Fibroblast of peridontal ligament (primary cell): Measurements from ENCODE around the gene PPFIBP1.
A peak's percentile ranks its signal among the peaks of the same experiment; 100 is the strongest.
"Not testable (repeated sequence)": the region's sequence is repeated elsewhere in the genome, so short reads cannot be mapped to it uniquely, and the experiment has no call there.

ENCODE experiments used
- DNase-seq: peaks from one replicate; pipeline ENCODE4 v3.0.0-alpha.2; 2010; ENCODE audit errors: extremely low read depth

Gene PPFIBP1

DNA sequence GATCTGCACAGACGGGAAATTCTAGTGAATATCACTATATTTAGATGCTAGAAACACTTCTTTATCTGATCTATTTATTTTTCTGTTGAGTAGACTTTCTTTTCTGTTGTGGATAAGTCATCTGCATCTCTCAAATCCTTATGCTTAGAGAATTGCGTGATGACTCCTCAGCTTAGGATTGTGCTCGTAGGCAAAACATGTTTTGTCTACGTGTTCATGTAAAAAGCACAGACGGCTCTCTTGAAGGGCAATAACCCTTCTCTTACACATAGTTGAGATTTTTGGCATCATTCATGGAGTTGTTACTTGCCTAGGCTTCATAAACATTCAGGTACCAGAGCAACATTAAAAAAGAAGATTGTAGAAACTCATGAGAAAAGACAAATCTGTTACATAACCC is 18.6 kb downstream of the PPFIBP1 start:
- DNase-seq = peak; percentile 93

DNA sequence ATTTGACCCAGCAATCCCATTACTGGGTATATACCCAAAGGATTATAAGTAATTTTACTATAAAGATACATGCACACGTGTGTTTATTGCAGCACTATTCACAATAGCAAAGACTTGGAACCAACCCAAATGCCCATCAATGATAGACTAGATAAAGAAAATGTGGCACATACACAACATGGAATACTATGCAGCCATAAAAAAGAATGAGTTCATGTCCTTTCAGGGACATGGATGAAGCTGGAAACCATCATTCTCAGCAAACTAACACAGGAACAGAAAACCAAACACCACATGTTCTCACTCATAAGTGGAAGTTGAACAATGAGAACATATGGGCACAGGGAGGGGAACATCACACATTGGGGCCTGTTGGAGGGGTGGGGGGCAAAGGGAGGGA is 20.9 kb downstream of the PPFIBP1 start:
- not testable (repeated sequence) for DNase-seq

DNA sequence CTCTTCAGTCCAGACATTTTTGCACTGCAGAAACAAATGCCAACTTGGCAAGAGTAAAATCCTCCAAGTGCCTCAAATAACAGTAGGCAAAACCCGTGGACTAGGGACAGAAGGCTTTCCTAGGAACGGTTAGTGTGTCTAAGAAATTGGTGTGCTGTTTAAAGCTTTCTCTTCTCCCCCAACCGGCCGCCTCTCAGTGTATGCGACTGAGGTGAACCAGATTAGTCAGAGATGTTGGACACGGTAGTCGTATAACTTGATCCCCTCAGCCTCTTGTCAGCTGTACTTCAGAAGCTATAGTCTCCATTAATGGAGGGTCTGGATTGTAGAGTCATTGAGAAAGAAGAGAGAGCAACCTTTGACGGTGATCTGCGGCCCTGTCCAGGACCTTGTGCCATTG is 21.7 kb downstream of the PPFIBP1 start:
- DNase-seq = no peak

DNA sequence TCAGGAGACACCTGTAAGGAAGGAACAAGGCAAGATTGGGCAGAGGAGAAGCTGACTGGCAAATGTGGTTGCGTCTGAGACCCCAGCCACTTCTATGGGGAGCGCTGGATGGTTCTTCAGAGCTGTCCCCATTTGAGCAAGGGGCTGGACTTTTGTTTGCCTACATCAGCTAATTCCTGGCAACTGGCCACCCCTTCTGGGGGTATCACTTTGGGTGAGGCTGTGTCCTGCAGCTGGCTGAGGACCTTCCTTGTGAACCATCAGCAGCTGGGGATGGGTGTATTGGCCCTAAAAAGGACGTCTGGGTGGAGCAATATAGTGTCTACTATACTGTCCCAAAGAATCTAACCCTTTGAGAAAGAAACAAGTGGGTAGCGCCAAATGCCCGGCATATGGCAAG is 23.6 kb downstream of the PPFIBP1 start:
- DNase-seq = no peak

DNA sequence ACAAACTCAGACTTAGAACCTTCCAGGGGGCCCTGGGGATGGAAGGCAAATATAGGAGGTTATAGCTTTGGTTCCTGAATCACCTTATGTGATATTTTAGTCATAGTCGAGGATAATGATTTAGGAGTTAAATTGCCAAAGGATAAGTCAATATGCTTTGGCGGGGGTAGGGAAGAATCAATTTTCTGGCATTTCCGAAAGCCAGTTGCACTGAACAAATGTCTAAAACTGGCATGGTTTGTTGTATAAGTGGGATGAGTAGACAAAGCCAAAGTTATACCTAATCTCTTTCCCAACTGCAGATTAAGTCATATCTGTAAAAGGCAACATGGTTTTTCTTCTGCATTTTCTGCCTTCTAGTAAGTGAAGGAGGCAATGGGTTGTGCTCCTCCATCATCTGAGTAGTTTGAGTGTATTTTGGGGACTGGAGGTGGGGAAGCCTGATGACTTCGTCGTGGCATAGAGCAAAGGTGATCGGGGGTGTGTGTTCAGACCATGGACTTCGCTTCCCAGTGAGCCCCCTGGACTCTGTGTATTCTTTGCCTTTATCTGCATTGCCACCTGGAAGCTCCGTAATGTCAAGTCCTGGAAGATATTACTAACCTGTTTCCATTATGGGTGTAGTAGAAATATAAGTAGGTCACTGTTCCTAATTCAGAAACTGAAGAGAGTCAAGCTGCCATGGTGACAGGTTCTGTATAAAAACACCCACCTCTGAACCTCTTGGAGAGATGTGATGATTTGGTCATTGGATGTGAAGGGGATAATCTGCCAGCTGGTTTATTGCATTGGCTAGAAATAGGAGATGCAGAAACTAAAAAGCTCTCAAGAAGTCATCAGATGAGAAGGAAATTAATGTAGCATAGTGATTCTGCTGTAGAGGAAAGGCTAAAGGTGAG is 24.5 kb downstream of the PPFIBP1 start:
- DNase-seq = no peak

DNA sequence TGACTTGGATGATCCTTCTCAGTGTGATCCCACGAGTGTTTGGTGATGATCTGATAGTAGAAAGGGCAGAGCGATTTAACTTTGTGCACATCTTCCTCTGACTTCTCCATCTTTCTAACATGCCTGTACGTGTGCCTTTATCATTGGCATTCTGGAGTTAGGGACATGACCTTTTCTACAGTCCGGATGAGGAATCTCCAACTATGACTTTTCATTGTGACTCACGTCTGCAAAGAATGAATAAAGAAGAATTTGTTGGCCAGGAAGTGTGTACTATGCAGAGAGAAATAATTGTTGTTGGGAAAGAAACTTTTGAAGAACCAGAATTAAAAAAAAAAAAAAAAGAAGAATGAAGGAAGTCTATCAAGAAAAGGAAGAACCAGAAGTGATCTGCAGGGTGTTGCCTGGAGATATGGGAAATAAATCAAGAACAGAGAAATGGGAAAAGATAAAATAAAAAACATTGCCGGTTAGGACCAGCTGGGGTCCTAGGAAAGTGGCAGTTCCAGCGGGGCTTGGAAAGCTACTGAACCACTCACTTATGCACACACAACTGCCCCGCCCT is 25.3 kb downstream of the PPFIBP1 start:
- DNase-seq = peak; percentile 85

DNA sequence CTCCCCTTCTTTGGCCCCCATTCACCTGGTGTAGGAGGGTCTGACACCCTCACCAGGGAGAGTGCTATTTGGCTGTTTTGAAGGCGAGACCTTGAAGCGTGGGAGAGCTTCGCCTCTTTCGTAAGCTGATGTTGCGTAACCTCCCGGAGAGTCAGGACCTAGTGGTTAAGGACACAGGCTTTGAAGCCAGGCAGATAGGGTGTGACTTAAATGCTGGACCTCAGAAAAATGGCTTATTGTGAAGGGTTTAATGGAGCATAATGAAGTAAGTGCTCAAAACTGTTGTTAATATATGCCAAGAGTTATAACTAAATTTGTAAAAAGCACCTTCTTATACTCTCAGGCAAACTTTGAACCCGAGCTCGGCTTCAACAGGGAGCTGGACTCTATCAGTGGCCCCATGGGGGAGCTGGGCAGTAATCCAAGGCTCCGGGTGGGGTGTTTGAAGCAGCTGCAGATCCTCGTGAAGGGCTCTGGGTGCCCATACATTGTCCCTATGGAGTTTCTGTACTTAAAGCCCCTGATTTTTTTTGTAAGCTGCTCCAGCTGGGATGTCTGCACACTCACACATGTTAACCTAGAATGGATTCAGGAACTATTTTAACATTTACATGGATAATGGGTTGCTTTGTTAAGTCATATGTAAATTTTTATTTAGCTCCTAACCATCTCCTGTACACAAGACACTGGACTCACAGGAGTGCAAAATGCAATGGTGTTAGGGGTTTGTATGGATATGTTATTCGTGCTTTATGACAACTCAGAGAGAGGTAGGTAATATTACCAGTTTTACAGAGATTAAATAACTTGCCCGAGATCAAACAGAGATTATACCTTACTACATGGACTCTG is 26.0 kb downstream of the PPFIBP1 start:
- DNase-seq = peak; percentile 97

DNA sequence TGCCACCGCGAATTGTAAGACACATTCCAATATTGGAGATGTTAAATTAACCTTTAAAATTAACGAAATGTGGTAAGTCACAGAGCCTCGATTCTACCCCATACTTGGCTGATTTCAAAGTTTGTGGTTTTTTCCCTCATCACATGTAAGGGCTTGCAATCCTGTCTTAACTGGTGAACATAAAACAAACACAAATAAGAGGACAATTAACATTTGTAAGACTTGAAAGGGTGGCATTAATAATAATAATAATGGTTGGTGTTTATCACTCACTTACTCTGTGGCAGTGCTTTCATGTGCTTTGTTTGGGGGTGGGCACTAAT is 26.6 kb downstream of the PPFIBP1 start:
- DNase-seq = peak; percentile 31

DNA sequence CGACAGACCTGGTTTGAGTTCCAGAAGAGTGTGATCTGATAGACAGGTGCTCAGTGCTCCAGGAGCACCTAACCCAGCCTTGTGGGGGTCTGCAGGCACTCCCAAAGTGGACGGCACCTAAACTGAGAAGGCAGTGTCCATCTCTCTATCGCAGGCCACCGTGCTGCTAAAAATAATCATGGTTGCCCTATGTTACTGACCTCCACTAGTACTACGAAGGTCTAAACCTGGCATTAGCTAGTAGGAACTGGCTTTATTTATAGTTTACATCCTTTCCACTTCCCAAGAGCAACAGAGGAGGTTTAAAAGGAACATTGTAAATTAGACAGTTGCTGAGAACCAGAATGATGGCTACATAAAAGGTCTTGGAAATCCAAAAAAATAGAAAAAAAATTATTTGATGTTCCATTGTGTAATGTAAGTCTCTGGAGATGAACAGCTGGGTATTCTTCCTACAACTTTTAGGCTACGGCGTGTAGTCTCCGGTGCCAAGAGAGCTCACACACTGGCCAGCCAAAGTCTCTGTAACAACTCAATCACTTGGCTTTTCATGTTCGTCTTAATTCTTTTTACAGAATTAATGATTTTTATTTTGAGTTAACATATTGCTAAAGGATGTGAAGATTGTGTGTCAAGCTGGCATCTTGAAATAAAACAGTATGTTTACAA is 27.3 kb downstream of the PPFIBP1 start:
- no peak for DNase-seq

DNA sequence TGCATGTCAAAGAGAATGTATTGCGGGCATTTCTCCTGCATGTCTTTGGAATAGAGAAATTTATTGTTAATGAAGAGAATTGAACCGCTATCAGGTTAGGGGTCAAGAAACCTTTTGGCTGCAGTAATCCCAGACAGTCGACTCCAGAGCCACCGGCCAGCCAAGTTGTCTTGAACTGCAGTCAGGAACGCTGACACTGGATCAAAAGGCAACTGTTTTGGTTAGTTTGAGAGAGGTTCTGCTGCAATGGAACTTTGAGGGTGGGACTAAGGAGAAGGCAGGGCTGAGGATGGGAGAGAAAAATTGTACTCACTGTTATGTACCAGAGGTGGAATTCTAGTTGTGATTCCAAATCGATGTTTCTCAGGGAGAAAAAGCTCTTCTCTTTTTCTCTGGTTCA is 28.2 kb downstream of the PPFIBP1 start:
- no peak for DNase-seq

DNA sequence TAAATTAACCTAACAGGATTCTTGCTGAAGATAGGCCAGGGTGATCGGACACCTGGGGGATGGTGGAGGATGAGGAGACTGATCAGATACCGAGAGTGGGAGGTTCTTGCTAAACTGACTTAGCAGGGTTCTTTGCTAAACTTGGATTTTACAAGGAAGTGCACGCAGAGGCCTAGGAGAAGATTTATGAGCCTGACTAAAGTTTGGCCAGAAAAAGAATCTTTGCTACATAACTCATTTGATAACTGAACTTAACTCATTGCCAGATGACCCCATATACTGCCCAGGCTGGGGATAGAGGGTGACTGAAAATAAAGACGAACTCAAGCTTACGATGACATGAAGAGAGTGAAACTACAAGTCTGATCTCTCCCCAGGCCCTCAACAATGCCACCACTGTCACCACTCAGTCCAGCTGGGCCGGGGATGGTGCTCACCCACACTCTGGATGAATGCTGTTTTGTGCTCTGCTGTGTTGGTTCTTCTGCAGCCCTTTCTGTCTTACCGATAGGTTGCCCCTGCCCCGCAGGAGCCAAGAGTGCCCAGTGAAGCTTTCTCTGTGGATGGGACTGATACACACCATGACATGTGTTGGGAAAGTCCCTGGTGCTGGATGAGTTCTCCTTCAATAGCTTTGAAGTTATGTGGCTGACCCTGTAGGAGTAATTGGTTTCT is 29.0 kb downstream of the PPFIBP1 start:
- DNase-seq = no peak

DNA sequence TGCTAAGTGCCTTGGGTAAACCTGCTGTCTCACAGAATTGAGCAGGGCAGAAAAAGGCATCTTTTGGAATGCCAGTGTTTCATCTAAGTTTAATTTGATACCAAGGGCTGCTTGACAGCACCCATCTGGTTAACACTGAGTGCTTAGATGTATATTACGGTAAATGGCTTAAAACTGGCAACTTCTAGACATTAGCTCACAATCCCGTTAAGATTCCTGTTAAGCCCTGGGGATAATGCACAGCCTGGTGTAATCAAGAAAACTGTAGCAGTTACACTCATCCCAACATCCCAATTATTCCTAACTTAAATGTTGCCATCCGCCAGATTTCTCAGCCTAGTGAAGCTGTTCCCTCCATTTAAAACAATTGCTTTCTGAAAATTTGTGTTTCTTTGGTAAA is 29.9 kb downstream of the PPFIBP1 start:
- peak; percentile 33 for DNase-seq

DNA sequence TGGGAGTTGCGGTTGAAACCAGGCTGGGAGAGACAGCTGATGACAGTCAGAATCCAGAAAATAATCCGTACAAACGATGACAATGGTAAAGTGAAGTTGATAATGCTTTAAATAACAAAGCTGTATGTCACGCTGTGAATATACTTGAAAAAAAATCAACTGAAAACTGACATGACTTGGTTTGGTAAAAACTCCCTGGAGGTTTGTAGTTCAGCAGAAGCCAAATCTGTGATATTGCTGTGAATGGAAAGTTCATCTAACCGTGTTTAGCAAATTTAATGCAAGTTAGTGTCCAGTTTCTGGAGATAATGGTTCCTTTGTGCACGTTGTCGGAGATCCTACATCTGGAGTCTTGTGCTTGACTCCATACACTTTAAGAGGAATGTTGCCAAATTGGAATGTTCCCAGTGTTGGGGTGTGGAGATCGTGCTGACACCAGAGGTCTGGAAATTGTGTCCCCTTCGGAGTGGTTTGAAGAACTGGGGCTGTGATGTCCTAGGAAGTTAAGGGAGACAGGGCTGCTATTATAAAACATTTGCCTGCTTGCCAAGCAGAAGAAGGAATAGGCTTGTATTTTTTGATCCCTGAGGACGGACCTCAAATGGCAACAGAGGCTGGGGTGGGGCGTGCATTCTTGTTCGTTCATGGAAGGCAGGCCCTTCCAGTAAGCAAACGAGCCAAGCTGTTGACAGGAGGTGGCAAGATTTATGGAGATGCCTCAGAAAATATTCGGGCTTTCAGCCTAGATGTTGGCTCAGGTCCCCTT is 30.6 kb downstream of the PPFIBP1 start:
- peak; percentile 60 for DNase-seq

DNA sequence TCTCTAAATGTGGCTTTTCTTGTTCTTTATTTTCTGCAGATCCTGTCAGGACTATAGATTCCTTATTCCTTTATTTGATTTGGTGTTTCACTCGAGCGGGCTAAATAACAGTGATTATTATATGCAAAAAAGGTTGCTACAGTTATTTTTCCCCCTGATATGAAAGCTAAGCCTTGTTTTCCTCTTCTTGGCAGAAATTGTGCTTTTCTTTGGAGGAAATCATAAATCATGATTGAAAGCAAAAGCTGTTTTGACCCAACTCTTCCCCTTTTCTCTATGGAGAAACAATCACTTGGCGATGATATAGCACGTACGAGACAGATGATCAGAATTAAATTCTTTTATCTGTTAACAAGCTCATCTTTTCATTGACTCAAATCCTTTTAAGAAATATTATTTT is 31.4 kb downstream of the PPFIBP1 start:
- no peak for DNase-seq

DNA sequence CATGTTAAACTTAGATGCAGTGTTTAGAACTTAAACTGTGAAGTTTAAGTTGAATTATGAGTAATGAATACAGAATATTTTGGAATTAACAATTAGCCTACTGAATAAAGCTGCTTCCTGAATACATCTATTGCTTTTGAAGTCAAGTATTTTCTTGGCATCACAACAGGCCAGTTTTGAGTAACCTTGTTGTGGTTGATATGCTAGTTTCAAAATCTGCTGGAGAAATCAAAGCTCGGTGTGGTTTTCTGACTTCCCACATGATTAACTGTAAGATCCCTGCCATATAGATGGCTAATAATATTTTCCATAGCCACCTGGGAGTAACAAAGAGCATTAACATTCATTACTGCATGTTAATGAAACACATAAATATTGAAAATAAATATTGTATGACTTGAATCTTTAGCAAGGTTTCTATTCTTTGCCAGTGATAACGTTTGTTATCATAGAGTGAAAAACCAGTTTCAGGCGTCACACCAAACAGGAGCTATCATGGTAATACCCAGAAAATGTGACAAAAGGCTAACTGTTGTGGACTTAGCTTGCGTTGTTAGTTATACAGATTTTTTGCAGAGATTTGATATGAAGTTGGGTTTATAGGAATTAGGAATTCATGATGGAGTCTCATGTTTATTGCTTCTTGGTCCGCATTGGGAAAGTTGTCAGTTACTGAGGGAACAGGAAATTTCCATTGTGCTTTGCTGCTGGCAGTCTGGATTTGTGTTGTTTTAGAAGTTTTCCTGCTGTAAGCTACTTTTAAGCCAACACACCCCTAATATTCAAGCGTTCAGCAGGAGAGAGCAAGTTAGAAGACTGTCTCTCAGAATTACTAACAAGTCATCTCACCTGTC is 32.1 kb downstream of the PPFIBP1 start:
- peak; percentile 76 for DNase-seq

DNA sequence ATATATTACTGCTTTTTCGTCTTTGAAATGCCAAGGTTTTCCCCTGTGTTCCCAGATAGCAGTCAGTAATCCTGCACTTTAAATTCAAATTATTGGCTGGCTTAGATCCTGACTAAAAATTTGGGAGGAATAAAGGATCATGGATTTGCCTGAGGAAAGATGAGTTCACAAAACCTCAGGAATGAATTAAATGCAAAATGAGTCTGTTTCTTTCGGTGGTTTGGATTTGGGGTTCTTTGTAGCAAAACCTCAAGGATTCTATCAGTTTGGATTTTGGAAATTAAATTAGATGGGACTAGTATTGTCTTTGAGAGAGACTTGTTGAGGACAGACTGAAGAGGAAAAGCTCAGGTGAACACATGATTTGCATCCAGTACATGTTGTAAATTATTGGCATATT is 36.1 kb downstream of the PPFIBP1 start:
- DNase-seq = peak; percentile 37

DNA sequence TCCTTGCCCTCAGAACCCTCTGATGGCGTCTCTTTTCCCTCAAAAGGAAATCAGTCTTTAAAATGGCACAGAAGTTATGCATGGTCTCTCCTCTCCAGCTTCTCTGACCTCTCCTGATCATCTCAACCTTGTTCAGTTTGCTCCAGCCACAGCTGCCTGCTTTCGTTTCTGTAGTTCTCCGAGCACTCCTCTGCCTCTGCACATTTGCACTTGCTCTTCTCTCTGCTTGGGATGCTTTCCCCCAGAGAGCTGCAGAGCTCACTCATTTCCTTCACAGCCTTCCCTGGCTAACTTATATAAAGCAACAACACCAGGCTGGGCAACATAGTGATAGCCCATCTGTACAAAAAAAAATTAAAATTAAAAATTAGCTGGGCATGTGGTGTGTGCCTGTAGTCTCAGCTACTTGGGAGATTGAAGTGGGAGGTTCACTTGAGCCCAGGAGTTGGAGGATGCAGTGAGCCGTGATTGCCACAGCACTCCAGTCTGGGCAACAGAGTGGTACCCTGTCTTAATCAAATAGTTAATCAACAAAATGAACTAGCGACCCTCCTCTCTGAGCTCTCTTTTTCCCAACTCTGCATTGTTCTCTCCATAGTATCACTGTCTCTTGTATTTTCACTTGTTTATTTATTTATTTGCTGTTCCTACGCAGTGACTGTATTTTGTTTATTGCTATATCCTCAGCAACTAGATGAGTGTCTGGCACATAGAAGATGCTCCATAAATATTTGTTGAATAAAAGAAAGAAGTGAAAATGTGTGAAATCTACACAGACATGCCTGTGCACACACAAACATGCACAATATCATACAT is 37.7 kb downstream of the PPFIBP1 start:
- peak; percentile 22 for DNase-seq

DNA sequence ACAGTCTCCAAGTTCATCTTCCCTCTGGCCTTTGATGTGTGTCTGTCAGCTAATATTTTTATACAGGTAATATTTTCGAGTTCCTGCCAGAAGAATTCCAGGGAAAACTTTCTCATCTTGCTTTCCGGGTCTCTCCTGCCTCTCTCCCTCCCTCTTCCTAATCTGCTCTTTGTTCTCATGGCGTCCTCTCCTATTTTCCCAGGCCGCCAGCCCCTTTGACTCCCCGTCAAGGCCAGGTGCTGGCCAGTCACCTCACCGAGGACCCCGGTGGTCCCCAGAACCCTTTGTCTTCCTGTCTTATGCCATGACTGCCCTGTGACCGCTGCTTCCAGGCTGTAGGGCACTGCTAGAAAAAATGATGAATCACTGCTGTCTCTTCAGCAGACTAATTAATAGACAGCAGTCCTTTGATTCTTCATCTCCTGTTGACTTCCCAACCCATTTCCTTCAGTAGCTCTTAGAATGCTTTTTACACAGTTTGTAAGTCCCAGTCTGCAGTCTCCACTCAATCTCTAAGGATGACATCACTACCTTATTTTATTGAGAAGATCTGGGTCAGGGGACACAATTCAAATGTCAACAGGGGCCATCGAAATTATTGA is 40.7 kb downstream of the PPFIBP1 start:
- DNase-seq = no peak

DNA sequence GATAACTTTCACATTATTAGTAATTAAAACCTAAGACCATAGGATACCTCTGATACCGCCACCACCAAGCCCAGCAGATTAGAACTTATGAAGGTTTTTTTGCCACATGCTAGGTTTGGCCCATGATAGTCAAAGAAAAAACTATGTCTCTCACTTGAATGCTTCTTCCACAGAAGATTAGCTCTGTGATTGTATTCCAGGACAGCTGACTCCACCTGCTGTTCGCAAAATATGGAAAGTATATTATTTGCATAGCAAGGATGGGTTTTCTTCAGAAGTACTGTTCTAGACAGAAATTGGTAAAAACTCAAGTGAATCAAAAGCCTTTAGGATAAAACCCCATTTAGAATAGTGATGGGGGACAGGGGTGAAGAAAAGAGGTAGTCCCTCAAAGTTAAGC is 42.2 kb downstream of the PPFIBP1 start:
- no peak for DNase-seq
